Loucy (cell line): ENCODE data around the gene ZNF664.

ENCODE experiments used
- H2AFZ ChIP-seq: fragments of 200-600 bp; sonication (generic); 2 replicates; pipeline ENCODE4 v1.6.0; 2016; ENCODE audit warnings: antibody characterized with exemption, mild to moderate bottlenecking, low read length, moderate library complexity
- H3F3A ChIP-seq: fragments of 200-600 bp; 2 replicates; pipeline ENCODE4 v1.6.0; 2016; ENCODE audit warnings: antibody characterized with exemption, low read depth, mild to moderate bottlenecking
- H3K27me3 ChIP-seq: fragments of 200-600 bp; sonication (generic); 2 replicates; pipeline ENCODE4 v1.6.1; 2014; ENCODE audit warnings: low read length, mild to moderate bottlenecking; ENCODE audit not compliant: insufficient read depth, poor library complexity, severe bottlenecking
- H3K36me3 ChIP-seq: fragments of 200-600 bp; sonication (generic); 2 replicates; pipeline ENCODE4 v1.6.1; 2016; ENCODE audit warnings: low read length; ENCODE audit not compliant: insufficient read depth
- H3K4me1 ChIP-seq: fragments of 200-600 bp; sonication (generic); 2 replicates; pipeline ENCODE4 v1.5.1; 2014; ENCODE audit warnings: low read length, mild to moderate bottlenecking; ENCODE audit not compliant: insufficient read depth, poor library complexity, severe bottlenecking
- H3K4me2 ChIP-seq: fragments of 200-600 bp; sonication (generic); 2 replicates; pipeline ENCODE4 v1.6.0; 2014; ENCODE audit warnings: antibody characterized with exemption, low read length, low read depth, mild to moderate bottlenecking; ENCODE audit not compliant: poor library complexity, severe bottlenecking
- H3K4me3 ChIP-seq: fragments of 200-600 bp; sonication (generic); 2 replicates; pipeline ENCODE4 v1.5.1; 2014; ENCODE audit warnings: low read length, mild to moderate bottlenecking, mixed read lengths; ENCODE audit not compliant: poor library complexity, severe bottlenecking
- H3K79me2 ChIP-seq: fragments of 200-600 bp; sonication (generic); 2 replicates; pipeline ENCODE4 v1.6.1; 2014; ENCODE audit warnings: low read length; ENCODE audit not compliant: insufficient read depth
- H3K9ac ChIP-seq: fragments of 200-600 bp; sonication (generic); 2 replicates; pipeline ENCODE4 v1.6.0; 2014; ENCODE audit warnings: mild to moderate bottlenecking, low read depth, low read length, moderate library complexity; ENCODE audit not compliant: poor library complexity, severe bottlenecking
- H3K9me2 ChIP-seq: fragments of 200-600 bp; sonication (generic); replicated peaks from 2 replicates; pipeline ENCODE4 v1.6.1; 2016; ENCODE audit warnings: low read depth, low read length, mixed read lengths
- H3K9me3 ChIP-seq: fragments of 200-600 bp; sonication (generic); 2 replicates; pipeline ENCODE4 v1.6.1; 2014; ENCODE audit warnings: mild to moderate bottlenecking, antibody characterized with exemption, low read length, low read depth; ENCODE audit not compliant: insufficient read depth
- H4K20me1 ChIP-seq: fragments of 200-600 bp; sonication (generic); 2 replicates; pipeline ENCODE4 v1.6.0; 2014; ENCODE audit warnings: antibody characterized with exemption, low read length, mild to moderate bottlenecking; ENCODE audit not compliant: insufficient read depth, poor library complexity, severe bottlenecking
- CTCF ChIP-seq: fragments of 200-600 bp; sonication (generic); conservative IDR thresholded peaks from 2 replicates; pipeline ENCODE4 v1.5.1; 2014; ENCODE audit warnings: mild to moderate bottlenecking, antibody characterized with exemption, low read length
- EZH2phosphoT487 ChIP-seq: fragments of 200-600 bp; IDR thresholded peaks from 2 replicates; pipeline ENCODE4 v1.6.1; 2018; ENCODE audit warnings: antibody characterized with exemption, mild to moderate bottlenecking, moderate library complexity, borderline replicate concordance

The ZNF664 gene

GRCh38 chr12:124024263-124024678 lies 51.3 kb downstream of the ZNF664 start:
- Histone ChIP-seq H3K4me1 (peaks cover 4% of the 10 kb centered on the region), H3K9me3 (no peaks in the 10 kb centered on the region), H3F3A (no peaks in the 10 kb centered on the region), H3K4me2 (no peak overlapping the region), H4K20me1 (no peaks in the 10 kb centered on the region), H3K9ac (no peak overlapping the region), H3K36me3 (no peaks in the 10 kb centered on the region), H2AFZ (no peak overlapping the region), H3K27me3 (no peaks in the 10 kb centered on the region), H3K9me2 (no peaks in the 10 kb centered on the region), H3K4me3 (no peak overlapping the region), H3K79me2 (no peaks in the 10 kb centered on the region)
- no peak for TF ChIP-seq EZH2phosphoT487
- TF ChIP-seq CTCF: no peak

- Histone ChIP-seq H3K79me2 (no peaks in the 10 kb centered on the region), H3K27me3 (no peaks in the 10 kb centered on the region), H4K20me1 (no peaks in the 10 kb centered on the region), H3F3A (no peaks in the 10 kb centered on the region), H3K4me2 (no peak overlapping the region), H3K4me3 (no peak overlapping the region), H3K9me2 (no peaks in the 10 kb centered on the region), H3K36me3 (no peaks in the 10 kb centered on the region), H2AFZ (no peak overlapping the region), H3K9ac (no peak overlapping the region), H3K4me1 (peaks cover 4% of the 10 kb centered on the region), H3K9me3 (no peaks in the 10 kb centered on the region)
- no peak for TF ChIP-seq CTCF
These were observed 51.8 kb downstream of the ZNF664 start for GRCh38 chr12:124024776-124025175.

GRCh38 chr12:124025661-124026060 lies 52.6 kb downstream of the ZNF664 start:
- H3K27me3 ChIP-seq: no peaks in the 10 kb centered on the region
- no peak overlapping the region for H3K4me2 ChIP-seq
- H3F3A ChIP-seq: no peaks in the 10 kb centered on the region
- H3K9me3 ChIP-seq: no peaks in the 10 kb centered on the region
- peaks cover 4% of the 10 kb centered on the region for H3K4me1 ChIP-seq
- H3K9me2 ChIP-seq: no peaks in the 10 kb centered on the region
- no peak for TF ChIP-seq EZH2phosphoT487
- TF ChIP-seq CTCF: no peak
- H2AFZ ChIP-seq: no peak overlapping the region
- H3K9ac ChIP-seq: no peak overlapping the region
- no peaks in the 10 kb centered on the region for H4K20me1 ChIP-seq
- H3K4me3 ChIP-seq: no peak overlapping the region
- H3K36me3 ChIP-seq: no peaks in the 10 kb centered on the region
- no peaks in the 10 kb centered on the region for H3K79me2 ChIP-seq
